K562 (cell line): Measurements from ENCODE around the gene ZFYVE28. TPM values are rescaled to one million over a fixed set of nuclear protein-coding genes. Genes with fewer than 3 reads are reported as not detected.
A peak's percentile ranks its signal among the peaks of the same experiment; 100 is the strongest.

Source experiments
- ATAC-seq: fragments of 200-7000 bp; cut with Tn5 transposase; 3 replicates; pipeline ENCODE4 v1.9.1; 2020; ENCODE audit warnings: moderate library complexity
- BruUV-seq: library from RNA; stranded (reverse); fragments of 400-500 nt; replicated peaks from 2 replicates; lab custom pipeline; 2021; lab: Mats Ljungman, UMichigan
- CTCF ChIA-PET: fragments of 300-600 bp; formaldehyde crosslinking; extraction: SDS; loops from one replicate; lab custom pipeline; 2021; ENCODE audit warnings: low intra/inter-chr PET ratio; lab: Yijun Ruan, JAX
- POLR2A ChIA-PET: fragments of 300-600, 350-650 bp; sonication (Branson Sonifier 250); formaldehyde crosslinking; extraction: SDS; loops from one replicate; lab custom pipeline; 2021; ENCODE audit warnings: antibody characterized with exemption, inconsistent platforms; lab: Yijun Ruan, JAX
- DNase-seq, 4 experiments: peaks; one replicate each; pipeline versions ENCODE4 v3.0.0 to v3.0.0-alpha.2; 2011 to 2018; ENCODE audit warnings: low spot score in 3 of 4, mixed read lengths in 3 of 4; ENCODE audit errors: extremely low read depth in 1 of 4
- FAIRE-seq: peaks from 2 replicates; lab custom pipeline; 2011; peaks lifted over from hg19 to GRCh38; lab: Jason Lieb, UNC
- H2AFZ ChIP-seq: 2 replicates; pipeline ENCODE4 v1.6.0; 2011; ENCODE audit warnings: low read depth, low read length, control low read depth, inconsistent platforms
- H3K27ac ChIP-seq: fragments of 200-600 bp; 3 replicates; pipeline ENCODE4 v1.8.0; 2011; ENCODE audit warnings: low read depth, mild to moderate bottlenecking, control low read depth, inconsistent platforms, low read length, moderate library complexity, mixed read lengths; ENCODE audit errors: extremely low read depth
- H3K27me3 ChIP-seq, 2 experiments: fragments of 300-600 bp in 1 of 2; 2 replicates in 1 of 2; 3 replicates in 1 of 2; pipeline versions ENCODE4 v1.6.0 to v1.8.0; 2011; ENCODE audit warnings: inconsistent platforms in 2 of 2, low read length in 2 of 2, mild to moderate bottlenecking in 1 of 2, mixed read lengths in 1 of 2, moderate library complexity in 1 of 2; ENCODE audit not compliant: control insufficient read depth in 2 of 2, insufficient read depth in 2 of 2
- H3K36me3 ChIP-seq: fragments of 300-600 bp; 3 replicates; pipeline ENCODE4 v1.8.0; 2011; ENCODE audit warnings: mild to moderate bottlenecking, low read length, inconsistent platforms; ENCODE audit not compliant: control insufficient read depth, insufficient read depth
- H3K4me1 ChIP-seq, 2 experiments: fragments of 200-600 bp in 1 of 2; replicated peaks in 1 of 2; 2 replicates in 1 of 2; 3 replicates in 1 of 2; pipeline versions ENCODE4 v1.5.1 to v1.8.0; 2011; ENCODE audit warnings: inconsistent platforms in 2 of 2, low read length in 2 of 2, mild to moderate bottlenecking in 1 of 2, mixed read lengths in 1 of 2, moderate library complexity in 1 of 2; ENCODE audit not compliant: control insufficient read depth in 2 of 2, insufficient read depth in 2 of 2
- H3K4me2 ChIP-seq: 2 replicates; pipeline ENCODE4 v1.6.1; 2011; ENCODE audit warnings: low read length, control low read depth, inconsistent platforms, mixed read lengths; ENCODE audit not compliant: insufficient read depth
- H3K4me3 ChIP-seq: fragments of 200-600 bp; sonication (generic), shearing (Covaris generic); 2 replicates; pipeline ENCODE4 v1.5.1; 2016; ENCODE audit warnings: control low read depth, inconsistent platforms
- H3K79me2 ChIP-seq: fragments of 200-600 bp; 3 replicates; pipeline ENCODE4 v1.8.0; 2011; ENCODE audit warnings: low read length, inconsistent platforms; ENCODE audit not compliant: control insufficient read depth, insufficient read depth
- H3K9ac ChIP-seq, 2 experiments: 2 replicates each; pipeline versions ENCODE4 v1.6.0 to v1.6.1; 2011; ENCODE audit warnings: low read depth in 2 of 2, low read length in 2 of 2, control low read depth in 1 of 2, inconsistent platforms in 1 of 2, mild to moderate bottlenecking in 1 of 2, mixed read lengths in 1 of 2; ENCODE audit not compliant: insufficient read depth in 1 of 2
- H3K9me1 ChIP-seq: one replicate; pipeline ENCODE4 v1.6.0; 2011; ENCODE audit warnings: inconsistent platforms, mild to moderate bottlenecking, low read length, moderate library complexity; ENCODE audit not compliant: control insufficient read depth, insufficient read depth
- H3K9me3 ChIP-seq: replicated peaks from 2 replicates; pipeline ENCODE4 v1.5.1; 2011; ENCODE audit warnings: low read depth, low read length, inconsistent platforms; ENCODE audit not compliant: control insufficient read depth, insufficient read depth
- H4K20me1 ChIP-seq: replicated peaks from 2 replicates; pipeline ENCODE4 v1.6.1; 2011; ENCODE audit warnings: low read length, inconsistent platforms, mixed read lengths; ENCODE audit not compliant: control insufficient read depth, insufficient read depth
- CREB5 ChIP-seq: fragments of 250-450 bp; sonication (Bioruptor Pico); IDR thresholded peaks from 2 replicates; pipeline ENCODE4 v1.5.0; 2020; ENCODE audit warnings: mild to moderate bottlenecking
- POLR3G ChIP-seq: IDR thresholded peaks from 2 replicates; pipeline ENCODE4 v1.6.1; 2011; ENCODE audit not compliant: insufficient read length, insufficient replicate concordance; ENCODE audit errors: extremely low read depth
- PTTG1 ChIP-seq: fragments of 450-650 bp; IDR thresholded peaks from 2 replicates; pipeline ENCODE4 v1.6.1; 2016; ENCODE audit warnings: low read depth, mild to moderate bottlenecking, missing genetic modification characterization, missing compliant biosample characterization
- RBM22 ChIP-seq: fragments of 200-400 bp; formaldehyde crosslinking; IDR thresholded peaks from 2 replicates; pipeline ENCODE4 v1.6.1; 2018; ENCODE audit warnings: low read length, low read depth; ENCODE audit not compliant: poor library complexity, severe bottlenecking
- WGBS: fragments of 100-300 bp; shearing (Covaris generic); methylation state at CpG from one replicate; pipeline ENCODE4 v1.1.6; 2016; ENCODE audit warnings: low coverage, mixed read lengths; ENCODE audit not compliant: insufficient coverage; ENCODE audit errors: missing lambda C conversion rate; 5-methylcytosine and 5-hydroxymethylcytosine counted together
- in situ Hi-C: fragments of 300-500 bp; cut with MboI; formaldehyde crosslinking; loops from 4 replicates; pipeline ENCODE4 v1.15.0; 2018; ENCODE audit warnings: inconsistent platforms, mixed read lengths
- intact Hi-C: fragments of 100-400 bp; cut with micrococcal nuclease; formaldehyde crosslinking; loops from 2 replicates; pipeline ENCODE4 v1.14.2; 2022
- polyA plus RNA-seq, 8 experiments: library from polyadenylated mRNA; depleted of rRNA in 4 of 8; stranded (reverse) in 5 of 8; unstranded in 3 of 8; fragments of >200 nt; fragmentation: Nextera tagmentation in 2 of 8; fragmentation: Illumina TruSeq in 1 of 8; extraction: Ambion mirVana in 2 of 8; extraction: Trizol in 1 of 8; gene quantifications; 2 replicates each; pipeline versions ENCODE4 v1.2.1 to v1.2.3, GENCODE V29; 2011 to 2014; ENCODE audit warnings: inconsistent platforms in 1 of 8, missing spikeins in 1 of 8
- total RNA-seq, 7 experiments: library from RNA; depleted of rRNA in 6 of 7; stranded (reverse); fragments of >200 nt in 6 of 7; fragmentation: Illumina TruSeq in 2 of 7; extraction: Trizol in 2 of 7; gene quantifications; 2 replicates each; pipeline versions ENCODE4 v1.2.1 to v1.2.3, GENCODE V29; 2011 to 2021; ENCODE audit warnings: low replicate concordance in 1 of 7

Gene ZFYVE28
- total and polyA plus RNA-seq, 9 of the 15 experiments (the other 6 are each of a cell fraction or from before 2014, with no cell fraction given), result 1.3 to 24.8 (median 8.9) TPM

GRCh38 chr4:2304321-2304876 is 114.0 kb downstream of the ZFYVE28 start:
- in situ Hi-C loops, result no loop called here
- peak; percentile 29 for TF ChIP-seq RBM22
- TF ChIP-seq CREB5, result no peak
- TF ChIP-seq POLR3G, result no peak
- TF ChIP-seq PTTG1 (tag), result no peak
- ChIA-PET POLR2A (interaction anchor here (0.7 to 1.4 kb wide), 3 partner anchors 13 to 74 kb away, joined by 3 to 5 read pairs (median 3); no protein-coding TSS in a partner anchor), CTCF (no interaction called here)
- Histone ChIP-seq H3K9me1 (no peaks in the 10 kb centered on the region), H3K27ac (no peak overlapping the region), H3K27me3 (no peaks in the 10 kb centered on the region), H3K36me3 (no peaks in the 10 kb centered on the region), H3K9ac (no peak overlapping the region), H4K20me1 (no peaks in the 10 kb centered on the region), H3K79me2 (no peaks in the 10 kb centered on the region), H3K4me1 (peaks cover 0 to 36% of the 10 kb centered on the region in 2 experiments; a peak in 1 of 5 replicates), H3K4me3 (no peak overlapping the region), H3K4me2 (no peak overlapping the region), H2AFZ (no peak overlapping the region), H3K9me3 (no peaks in the 10 kb centered on the region; the same call in 1 of the 2 replicates)
- FAIRE-seq, result no peak
- WGBS, result 89% methylated on average over 15 of the region's 32 CpGs
- intact Hi-C loops, result no loop called here
- no peak for ATAC-seq
- BruUV-seq, result no TSS peak
- no peak for DNase-seq
